A673 (cell line): ENCODE data around the gene CCDC24. TPM values are rescaled to one million over a fixed set of nuclear protein-coding genes. Genes with fewer than 3 reads are reported as not detected.

Experiments used
- BruUV-seq: library from RNA; stranded (reverse); fragments of 400-500 nt; replicated peaks from 2 replicates; lab custom pipeline; 2021; lab: Mats Ljungman, UMichigan
- CTCF ChIA-PET: fragments of 300-600 bp; sonication (Branson Sonifier 250); formaldehyde crosslinking; loops from one replicate; lab custom pipeline; 2022; ENCODE audit warnings: antibody characterized with exemption; lab: Charles Lee
- POLR2A ChIA-PET: fragments of 300-600 bp; sonication (Branson Sonifier 250); formaldehyde crosslinking; loops from one replicate; lab custom pipeline; 2022; ENCODE audit warnings: antibody characterized with exemption; ENCODE audit not compliant: low non-redundant PET; lab: Charles Lee
- DNase-seq: peaks from one replicate; pipeline ENCODE4 v3.0.0-alpha.2; 2015; ENCODE audit warnings: low spot score
- H3K27ac ChIP-seq: fragments of 200-600 bp; sonication (generic); 2 replicates; pipeline ENCODE4 v1.5.1; 2016; ENCODE audit warnings: mixed run types, low read depth, mild to moderate bottlenecking, mixed read lengths, antibody characterized with exemption, low read length; ENCODE audit not compliant: poor library complexity, severe bottlenecking
- H3K27me3 ChIP-seq: fragments of 200-600 bp; sonication (generic); replicated peaks from 2 replicates; pipeline ENCODE4 v1.6.1; 2017; ENCODE audit warnings: mixed run types, low read depth, mild to moderate bottlenecking, mixed read lengths, antibody characterized with exemption, low read length; ENCODE audit not compliant: insufficient read depth, poor library complexity
- H3K36me3 ChIP-seq: fragments of 200-600 bp; sonication (generic); 2 replicates; pipeline ENCODE4 v1.6.1; 2016; ENCODE audit warnings: mixed run types, mild to moderate bottlenecking, mixed read lengths, antibody characterized with exemption, low read length; ENCODE audit not compliant: insufficient read depth, poor library complexity, severe bottlenecking
- H3K4me1 ChIP-seq: fragments of 200-600 bp; sonication (generic); 2 replicates; pipeline ENCODE4 v1.6.1; 2017; ENCODE audit warnings: mixed run types, mild to moderate bottlenecking, mixed read lengths, antibody characterized with exemption, low read length; ENCODE audit not compliant: insufficient read depth, poor library complexity, severe bottlenecking
- H3K4me3 ChIP-seq: fragments of 200-600 bp; sonication (generic); 2 replicates; pipeline ENCODE4 v1.5.1; 2016; ENCODE audit warnings: low read depth, mixed run types, mild to moderate bottlenecking, mixed read lengths, low read length; ENCODE audit not compliant: poor library complexity, severe bottlenecking
- H3K9me3 ChIP-seq: fragments of 200-600 bp; sonication (generic); 2 replicates; pipeline ENCODE4 v1.6.1; 2016; ENCODE audit warnings: mixed run types, low read depth, mild to moderate bottlenecking, mixed read lengths, antibody characterized with exemption, low read length; ENCODE audit not compliant: poor library complexity, severe bottlenecking
- EZH2 ChIP-seq: fragments of 200-600 bp; sonication (generic); IDR thresholded peaks from 2 replicates; pipeline ENCODE4 v1.6.1; 2017; ENCODE audit warnings: borderline replicate concordance, low read depth, mild to moderate bottlenecking, mixed read lengths, antibody characterized with exemption, low read length; ENCODE audit not compliant: poor library complexity, severe bottlenecking
- intact Hi-C: fragments of 100-400 bp; cut with micrococcal nuclease; formaldehyde crosslinking; loops from one replicate; pipeline ENCODE4 v1.10.0; 2022; ENCODE audit not compliant: unreplicated experiment
- total RNA-seq: library from RNA; stranded (reverse); gene quantifications from 2 replicates; pipeline ENCODE4 v1.2.3, GENCODE V29; 2021
- TF ChIP-seq, protein P1 (sequence below): fragments of 300-800, 200-600 bp; sonication (generic); conservative IDR thresholded peaks from 2 replicates; pipeline ENCODE4 v1.5.1; 2017; ENCODE audit warnings: low read depth, mild to moderate bottlenecking, antibody characterized with exemption, low read length, moderate library complexity, mixed read lengths

Gene CCDC24
- total RNA-seq, 1 experiment from 2014 or later: 5.6 TPM

GRCh38 chr1:43973981-43974442 lies 17.4 kb upstream of the CCDC24 start:
- TF ChIP-seq EZH2: no peak
- TF ChIP-seq, protein P1, sequence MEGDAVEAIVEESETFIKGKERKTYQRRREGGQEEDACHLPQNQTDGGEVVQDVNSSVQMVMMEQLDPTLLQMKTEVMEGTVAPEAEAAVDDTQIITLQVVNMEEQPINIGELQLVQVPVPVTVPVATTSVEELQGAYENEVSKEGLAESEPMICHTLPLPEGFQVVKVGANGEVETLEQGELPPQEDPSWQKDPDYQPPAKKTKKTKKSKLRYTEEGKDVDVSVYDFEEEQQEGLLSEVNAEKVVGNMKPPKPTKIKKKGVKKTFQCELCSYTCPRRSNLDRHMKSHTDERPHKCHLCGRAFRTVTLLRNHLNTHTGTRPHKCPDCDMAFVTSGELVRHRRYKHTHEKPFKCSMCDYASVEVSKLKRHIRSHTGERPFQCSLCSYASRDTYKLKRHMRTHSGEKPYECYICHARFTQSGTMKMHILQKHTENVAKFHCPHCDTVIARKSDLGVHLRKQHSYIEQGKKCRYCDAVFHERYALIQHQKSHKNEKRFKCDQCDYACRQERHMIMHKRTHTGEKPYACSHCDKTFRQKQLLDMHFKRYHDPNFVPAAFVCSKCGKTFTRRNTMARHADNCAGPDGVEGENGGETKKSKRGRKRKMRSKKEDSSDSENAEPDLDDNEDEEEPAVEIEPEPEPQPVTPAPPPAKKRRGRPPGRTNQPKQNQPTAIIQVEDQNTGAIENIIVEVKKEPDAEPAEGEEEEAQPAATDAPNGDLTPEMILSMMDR: no peak
- POLR2A ChIA-PET: no interaction called here
- Histone ChIP-seq H3K4me1 (peaks cover 27% of the 10 kb centered on the region), H3K27ac (peak overlapping the region; percentile 90), H3K36me3 (peaks cover 18% of the 10 kb centered on the region), H3K9me3 (no peaks in the 10 kb centered on the region), H3K4me3 (peak overlapping the region; percentile 88), H3K27me3 (no peaks in the 10 kb centered on the region)
- DNase-seq: no peak
- CTCF ChIA-PET: no interaction called here
- BruUV-seq: no TSS peak
- intact Hi-C loops: no loop called here

DNA sequence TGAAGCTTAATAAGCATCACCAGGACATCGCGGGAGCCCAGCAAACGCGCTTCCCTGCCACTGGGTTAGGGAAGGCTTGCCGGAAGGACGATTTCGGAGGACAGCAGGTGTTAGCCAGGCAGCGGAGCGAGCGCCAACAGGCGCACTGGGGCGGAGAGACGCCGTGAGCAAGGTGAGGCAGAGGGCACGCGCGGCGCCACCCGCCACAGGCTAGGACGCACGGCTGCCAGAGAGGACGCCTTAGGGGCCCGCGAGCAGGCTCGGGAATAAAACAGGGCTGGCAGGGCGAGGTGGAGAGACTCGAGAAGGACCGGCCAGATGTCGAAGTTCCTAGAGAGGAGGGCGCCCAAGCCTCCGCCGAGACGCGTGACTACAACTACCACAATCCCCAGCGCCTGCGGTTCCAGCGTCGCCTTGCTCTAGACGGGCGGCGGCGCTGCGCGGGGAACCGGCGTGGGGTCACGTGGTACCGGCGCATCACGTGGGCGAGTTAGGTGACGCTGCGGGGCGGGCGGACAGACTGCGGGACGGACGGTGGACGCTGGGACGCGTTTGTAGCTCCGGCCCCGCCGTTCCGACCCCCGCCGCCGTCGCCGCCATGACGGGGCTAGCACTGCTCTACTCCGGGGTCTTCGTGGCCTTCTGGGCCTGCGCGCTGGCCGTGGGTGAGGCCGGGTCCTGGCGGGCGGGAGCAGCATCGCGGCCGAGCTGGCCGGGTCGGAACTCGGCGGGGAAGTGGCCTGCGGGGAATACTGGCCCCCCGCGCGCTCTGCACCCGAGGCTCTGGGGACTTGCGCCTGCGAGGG lies 16.8 kb upstream of the CCDC24 start, which contains the start of gene ATP6V0B:
Gene ATP6V0B, plus strand, starts transcription at position 518 of the 806 bp plus-strand sequence. Its CDS starts 81 bp downstream, at position 599.
- Histone ChIP-seq H3K27me3 (no peaks in the 10 kb centered on the region), H3K36me3 (peaks cover 18% of the 10 kb centered on the region), H3K4me1 (peaks cover 27% of the 10 kb centered on the region), H3K27ac (peak within 1 kb of the TSS; percentile 90), H3K4me3 (peak within 1 kb of the TSS; percentile 88), H3K9me3 (no peaks in the 10 kb centered on the region)
- no TSS peak for BruUV-seq
- no peak for TF ChIP-seq EZH2
- TF ChIP-seq, protein P1: no peak; the same call in 1 of the 2 replicates
- peak; percentile 98 for DNase-seq
- ChIA-PET POLR2A (no interaction called here), CTCF (interaction anchor here (0.5 kb wide), 1 partner anchor 14 kb away, joined by 3 read pairs; no protein-coding TSS in a partner anchor)
- intact Hi-C loops: no loop called here

DNA sequence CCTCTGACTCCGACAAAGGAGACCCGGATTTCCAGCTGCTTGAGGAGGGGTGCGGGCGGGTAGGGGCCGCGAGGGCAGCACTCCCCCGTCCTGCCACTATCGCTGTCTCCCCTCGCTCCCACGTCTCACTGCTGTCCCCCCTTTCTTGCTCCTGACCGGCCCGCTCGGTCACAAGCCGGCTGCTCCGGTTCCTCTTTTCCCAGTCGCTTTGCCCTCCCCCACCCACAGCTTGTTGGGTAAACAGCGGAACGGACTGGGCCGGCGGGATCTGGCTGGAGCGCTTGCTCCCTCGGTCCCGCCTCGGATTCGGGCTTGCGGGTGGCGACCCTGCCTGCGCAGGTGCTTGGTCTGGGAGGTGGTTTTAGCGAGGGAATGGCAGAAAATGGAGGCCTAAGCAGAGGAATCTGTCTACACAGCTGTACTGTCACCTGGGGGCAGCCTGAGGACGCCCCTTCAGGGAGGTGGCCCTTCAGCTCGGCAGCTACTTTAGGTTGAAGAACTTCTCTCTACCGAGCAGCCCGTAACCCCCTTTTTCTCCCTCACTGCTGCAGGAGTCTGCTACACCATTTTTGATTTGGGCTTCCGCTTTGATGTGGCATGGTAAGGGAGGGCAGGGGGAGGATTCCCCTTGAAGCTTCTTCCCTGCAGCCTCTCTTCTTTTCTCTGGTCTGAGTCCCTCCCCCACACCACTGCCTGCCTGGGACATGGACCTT lies 16.0 kb upstream of the CCDC24 start:
- peaks cover 27% of the 10 kb centered on the region for H3K4me1 ChIP-seq
- intact Hi-C loops: no loop called here
- H3K36me3 ChIP-seq: peaks cover 18% of the 10 kb centered on the region
- CTCF ChIA-PET: interaction anchor here (0.5 kb wide), 1 partner anchor 13 kb away, joined by 3 read pairs; no protein-coding TSS in a partner anchor
- H3K27ac ChIP-seq: peak overlapping the region; percentile 90
- no peak for TF ChIP-seq EZH2
- TF ChIP-seq, protein P1: no peak
- H3K4me3 ChIP-seq: peak overlapping the region; percentile 88
- no peak for DNase-seq
- H3K27me3 ChIP-seq: no peaks in the 10 kb centered on the region
- H3K9me3 ChIP-seq: no peaks in the 10 kb centered on the region
- POLR2A ChIA-PET: interaction anchor here (0.6 kb wide), 1 partner anchor 514 kb away, joined by 3 read pairs; no protein-coding TSS in a partner anchor
- TSS peak; percentile 26 for BruUV-seq
